H1 (cell line): ENCODE data around the gene LAMA3. TPM values are rescaled to one million over a fixed set of nuclear protein-coding genes. Genes with fewer than 3 reads are reported as not detected.

Experiments
- CTCF ChIA-PET: fragments of 300-600 bp; sonication (Branson Sonifier 250); formaldehyde crosslinking; loops from one replicate; lab custom pipeline; 2021; ENCODE audit not compliant: partially characterized antibody; lab: Charles Lee
- POLR2A ChIA-PET: fragments of 300-600 bp; sonication (Branson Sonifier 250); formaldehyde crosslinking; loops from one replicate; lab custom pipeline; 2021; ENCODE audit warnings: inconsistent platforms; ENCODE audit not compliant: partially characterized antibody; lab: Charles Lee
- DNase-seq, 2 experiments: peaks; one replicate each; pipeline versions ENCODE4 v3.0.0 to v3.0.0-alpha.2; 2010 to 2022; ENCODE audit warnings: low spot score in 2 of 2, low read depth in 1 of 2, mixed read lengths in 1 of 2
- FAIRE-seq: peaks from 2 replicates; lab custom pipeline; 2011; peaks lifted over from hg19 to GRCh38; lab: Jason Lieb, UNC
- H2AFZ ChIP-seq: 2 replicates; pipeline ENCODE4 v1.8.1; 2012; ENCODE audit warnings: low read length, inconsistent platforms
- H2AK5ac ChIP-seq: 2 replicates; pipeline ENCODE4 v1.6.1; 2013; ENCODE audit warnings: low read depth, low read length
- H2BK120ac ChIP-seq: replicated peaks from 2 replicates; pipeline ENCODE3; 2013; ENCODE audit warnings: low read depth, low read length, inconsistent platforms
- H2BK12ac ChIP-seq: 2 replicates; pipeline ENCODE4 v1.6.1; 2013; ENCODE audit warnings: low read depth, low read length
- H2BK15ac ChIP-seq: 2 replicates; pipeline ENCODE4 v1.6.1; 2013; ENCODE audit warnings: low read length
- H2BK20ac ChIP-seq: 2 replicates; pipeline ENCODE4 v1.6.1; 2013; ENCODE audit warnings: low read length
- H2BK5ac ChIP-seq: 2 replicates; pipeline ENCODE4 v1.6.1; 2013; ENCODE audit warnings: low read depth, low read length
- H3K14ac ChIP-seq: 2 replicates; pipeline ENCODE4 v1.6.1; 2013; ENCODE audit warnings: inconsistent platforms; ENCODE audit not compliant: insufficient read length
- H3K18ac ChIP-seq: 2 replicates; pipeline ENCODE4 v1.6.1; 2013; ENCODE audit warnings: low read length; ENCODE audit errors: extremely low read depth
- H3K23ac ChIP-seq: 2 replicates; pipeline ENCODE4 v1.6.1; 2013; ENCODE audit warnings: inconsistent platforms; ENCODE audit not compliant: insufficient read length
- H3K23me2 ChIP-seq: 2 replicates; pipeline ENCODE4 v1.6.1; 2013; ENCODE audit warnings: low read depth, low read length
- H3K27ac ChIP-seq: 2 replicates; pipeline ENCODE4 v1.6.1; 2011; ENCODE audit warnings: low read depth, low read length, inconsistent platforms
- H3K27me3 ChIP-seq, 4 experiments: replicated peaks in 1 of 4; 1 replicate in 1 of 4; 2 replicates in 3 of 4; pipeline versions ENCODE4 v1.6.1 to v1.8.1; 2011 to 2013; ENCODE audit warnings: low read length in 3 of 4, mild to moderate bottlenecking in 3 of 4, inconsistent platforms in 2 of 4, mixed read lengths in 2 of 4, moderate library complexity in 1 of 4; ENCODE audit not compliant: control insufficient read depth in 3 of 4, insufficient read depth in 3 of 4; ENCODE audit errors: extremely low read depth in 1 of 4
- H3K36me3 ChIP-seq, 4 experiments: 2 replicates each; pipeline versions ENCODE4 v1.6.1 to v1.8.1; 2011 to 2013; ENCODE audit warnings: mild to moderate bottlenecking in 4 of 4, low read length in 3 of 4, moderate library complexity in 2 of 4, control low read depth in 1 of 4, inconsistent platforms in 1 of 4; ENCODE audit not compliant: insufficient read depth in 4 of 4, control insufficient read depth in 2 of 4
- H3K4ac ChIP-seq: replicated peaks from 2 replicates; pipeline ENCODE3; 2013; ENCODE audit warnings: low read length, low read depth, mixed read lengths, inconsistent platforms; ENCODE audit not compliant: insufficient read length
- H3K4me1 ChIP-seq, 4 experiments: replicated peaks in 1 of 4; 1 replicate in 1 of 4; 2 replicates in 3 of 4; pipeline versions ENCODE4 v1.6.1 to v1.8.1; 2011 to 2013; ENCODE audit warnings: low read length in 3 of 4, inconsistent platforms in 2 of 4, mixed read lengths in 1 of 4; ENCODE audit not compliant: insufficient read depth in 4 of 4, control insufficient read depth in 3 of 4
- H3K4me2 ChIP-seq, 2 experiments: 2 replicates each; pipeline versions ENCODE4 v1.6.1 to v1.8.1; 2011 to 2013; ENCODE audit warnings: low read depth in 2 of 2, low read length in 2 of 2, control low read depth in 1 of 2, inconsistent platforms in 1 of 2, mild to moderate bottlenecking in 1 of 2; ENCODE audit not compliant: insufficient read depth in 1 of 2
- H3K4me3 ChIP-seq, 4 experiments: fragments of 200-600, 300-600 bp in 1 of 4; sonication (generic), shearing (Covaris generic), sonication (Bioruptor Twin) in 1 of 4; 2 replicates each; pipeline versions ENCODE4 v1.5.1 to v1.8.1; 2011 to 2016; ENCODE audit warnings: low read length in 4 of 4, low read depth in 3 of 4, control low read depth in 2 of 4, inconsistent platforms in 2 of 4, mild to moderate bottlenecking in 2 of 4, mixed read lengths in 1 of 4, moderate library complexity in 1 of 4; ENCODE audit not compliant: insufficient read depth in 2 of 4; ENCODE audit errors: extremely low read depth in 1 of 4
- H3K56ac ChIP-seq: replicated peaks from 2 replicates; pipeline ENCODE3; 2013; ENCODE audit warnings: low read depth, mild to moderate bottlenecking, mixed read lengths, low read length, inconsistent platforms; ENCODE audit not compliant: insufficient read length
- H3K79me1 ChIP-seq: 2 replicates; pipeline ENCODE4 v1.6.1; 2013; ENCODE audit warnings: low read depth, low read length, control low read depth
- H3K79me2 ChIP-seq, 2 experiments: 2 replicates each; pipeline versions ENCODE4 v1.6.1 to v1.8.1; 2012 to 2013; ENCODE audit warnings: low read length in 2 of 2, mild to moderate bottlenecking in 2 of 2, inconsistent platforms in 1 of 2; ENCODE audit not compliant: insufficient read depth in 2 of 2, control insufficient read depth in 1 of 2
- H3K9ac ChIP-seq, 4 experiments: replicated peaks in 1 of 4; 1 replicate in 1 of 4; 2 replicates in 3 of 4; pipeline versions ENCODE4 v1.6.1 to v1.8.1; 2011 to 2013; ENCODE audit warnings: low read depth in 3 of 4, low read length in 3 of 4, control low read depth in 2 of 4, mild to moderate bottlenecking in 2 of 4, moderate library complexity in 2 of 4, inconsistent platforms in 1 of 4; ENCODE audit errors: extremely low read depth in 1 of 4
- H3K9me3 ChIP-seq, 2 experiments: 2 replicates each; pipeline versions ENCODE4 v1.6.1 to v1.8.1; 2012 to 2013; ENCODE audit warnings: mild to moderate bottlenecking in 2 of 2, moderate library complexity in 2 of 2, control low read depth in 1 of 2, inconsistent platforms in 1 of 2, low read depth in 1 of 2, low read length in 1 of 2, mixed read lengths in 1 of 2; ENCODE audit not compliant: insufficient read depth in 2 of 2
- H4K20me1 ChIP-seq, 2 experiments: replicated peaks in 1 of 2; 2 replicates each; pipeline versions ENCODE3 to v1.8.1; 2011 to 2013; ENCODE audit warnings: inconsistent platforms in 2 of 2, low read length in 2 of 2, mild to moderate bottlenecking in 1 of 2; ENCODE audit not compliant: insufficient read depth in 2 of 2, control insufficient read depth in 1 of 2
- H4K5ac ChIP-seq: 2 replicates; pipeline ENCODE4 v1.6.1; 2013; ENCODE audit warnings: low read length, low read depth, mixed read lengths, inconsistent platforms; ENCODE audit not compliant: insufficient read length
- H4K8ac ChIP-seq: 2 replicates; pipeline ENCODE4 v1.8.0; 2013; ENCODE audit warnings: mild to moderate bottlenecking, moderate library complexity, low read length, inconsistent platforms; ENCODE audit not compliant: insufficient read depth; ENCODE audit errors: extremely low read depth
- H4K91ac ChIP-seq: replicated peaks from 2 replicates; pipeline ENCODE3; 2013; ENCODE audit warnings: low read length, mixed read lengths, inconsistent platforms; ENCODE audit not compliant: insufficient read length
- BACH1 ChIP-seq: IDR thresholded peaks from 2 replicates; pipeline ENCODE4 v1.6.1; 2012; ENCODE audit warnings: low read length, improper control_type of control experiment
- CTBP2 ChIP-seq: IDR thresholded peaks from 2 replicates; pipeline ENCODE4 v1.7.0; 2011; ENCODE audit warnings: borderline replicate concordance, mild to moderate bottlenecking, moderate library complexity, mixed read lengths, low read length; ENCODE audit not compliant: insufficient read depth, insufficient read length
- EZH2 ChIP-seq: fragments of 200-600 bp; sonication (generic); IDR thresholded peaks from 2 replicates; pipeline ENCODE4 v1.7.1; 2012; ENCODE audit warnings: low read depth, mild to moderate bottlenecking, moderate library complexity, low read length, inconsistent platforms; ENCODE audit not compliant: severe bottlenecking
- GABPA ChIP-seq: IDR thresholded peaks from 2 replicates; pipeline ENCODE4 v1.6.1; 2011; ENCODE audit warnings: mild to moderate bottlenecking, low read length, moderate library complexity, borderline replicate concordance; ENCODE audit not compliant: insufficient read depth
- JUND ChIP-seq: IDR thresholded peaks from 2 replicates; pipeline ENCODE4 v1.6.1; 2011; ENCODE audit warnings: mild to moderate bottlenecking, improper control_type of control experiment, low read length
- KDM5A ChIP-seq: fragments of 200-600 bp; IDR thresholded peaks from 2 replicates; pipeline ENCODE4 v1.7.1; 2012; ENCODE audit warnings: mild to moderate bottlenecking, low read length, inconsistent platforms, mixed read lengths
- POLR2A ChIP-seq, 2 experiments: IDR thresholded peaks; 1 replicate in 1 of 2; 2 replicates in 1 of 2; pipeline ENCODE4 v1.6.1; 2011; ENCODE audit warnings: low read depth in 2 of 2, low read length in 2 of 2, mild to moderate bottlenecking in 2 of 2; ENCODE audit errors: control extremely low read depth in 1 of 2
- SIRT6 ChIP-seq: IDR thresholded peaks from one replicate; pipeline ENCODE4 v1.7.1; 2012; ENCODE audit warnings: low read length, inconsistent platforms
- SP2 ChIP-seq: IDR thresholded peaks from 2 replicates; pipeline ENCODE4 v1.6.1; 2012; ENCODE audit warnings: mild to moderate bottlenecking, low read length, inconsistent platforms
- TAF7 ChIP-seq: optimal IDR thresholded peaks from 2 replicates; pipeline ENCODE3; 2011; ENCODE audit warnings: low read depth, mild to moderate bottlenecking, inconsistent platforms, low read length, moderate library complexity, borderline replicate concordance
- YY1 ChIP-seq: IDR thresholded peaks from 2 replicates; pipeline ENCODE4 v1.6.1; 2011; ENCODE audit warnings: low read depth, mild to moderate bottlenecking, low read length
- ZNF274 ChIP-seq: IDR thresholded peaks from 2 replicates; pipeline ENCODE4 v1.7.0; 2012; ENCODE audit warnings: low read length, borderline replicate concordance; ENCODE audit errors: extremely low read depth
- whole genome bisulfite sequencing, 2 experiments: shearing (Covaris generic) in 1 of 2; methylation state at CpG; one replicate each; pipeline versions ENCODE4 v1.1.6 to v1.1.7; 2013 to 2015; ENCODE audit warnings: low lambda C conversion rate in 2 of 2, mixed read lengths in 2 of 2, inconsistent platforms in 1 of 2, low coverage in 1 of 2, missing lambda C conversion rate in 1 of 2; ENCODE audit not compliant: insufficient replicate concordance in 2 of 2, insufficient coverage in 1 of 2, insufficient read length in 1 of 2; ENCODE audit errors: extremely low coverage in 1 of 2, missing lambda C conversion rate in 1 of 2; 5-methylcytosine and 5-hydroxymethylcytosine counted together
- polyA plus RNA-seq, 7 experiments: library from polyadenylated mRNA; depleted of rRNA in 3 of 7; stranded (reverse) in 5 of 7; unstranded in 2 of 7; fragments of >200 nt in 5 of 7; fragments of 200-250 nt in 2 of 7; gene quantifications; 1 replicate in 5 of 7; 2 replicates in 1 of 7; 4 replicates in 1 of 7; pipeline versions ENCODE4 v1.2.1 to v1.2.3, GENCODE V29; 2011 to 2013; ENCODE audit warnings: missing spikeins in 2 of 7, mixed read lengths in 2 of 7
- total RNA-seq: library from RNA; stranded (reverse); fragmentation: NEBNext Ultra II Directional; extraction: Animal tissue kit (Norgen Biotek cat#: 25700); gene quantifications from 2 replicates; pipeline ENCODE4 v1.2.1, GENCODE V29; 2021
- TF ChIP-seq, protein P1 (sequence below): IDR thresholded peaks from 2 replicates; pipeline ENCODE4 v1.6.1; 2012; ENCODE audit warnings: low read length, inconsistent platforms

Gene LAMA3
- total and polyA plus RNA-seq, 2 of the 8 experiments (the other 6 are each of a cell fraction or from before 2014, with no cell fraction given) = 0.76 to 5.0 TPM

DNA sequence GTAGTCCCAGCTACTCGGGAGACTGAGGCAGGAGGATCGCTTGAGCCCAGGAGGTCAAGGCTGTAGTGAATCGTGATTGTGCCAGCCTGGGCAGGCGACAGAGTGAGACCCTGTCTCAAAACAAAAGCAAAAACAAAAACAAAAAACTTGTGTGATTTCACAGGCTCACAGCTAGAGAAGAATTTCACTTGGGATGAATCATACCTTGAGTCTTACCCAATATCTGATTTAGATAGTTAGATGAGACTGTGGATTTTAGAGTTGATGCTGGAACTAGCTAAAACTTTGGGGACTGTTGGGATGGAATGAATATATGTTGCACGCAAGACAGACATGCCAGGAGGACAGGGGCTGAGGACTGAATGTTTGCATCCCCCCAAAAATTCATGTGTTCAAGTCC is 31.0 kb upstream of the LAMA3 start:
- no peak for FAIRE-seq
- H3K4me1 ChIP-seq = peaks cover 0 to 13% (median 7%) of the 10 kb centered on the region in 4 experiments; a peak in 4 of 7 replicates
- no peak overlapping the region for H3K4me2 ChIP-seq
- no peak overlapping the region for H3K23ac ChIP-seq
- H3K4ac ChIP-seq = no peak overlapping the region
- H2BK12ac ChIP-seq = no peak overlapping the region
- peaks cover 10% of the 10 kb centered on the region for H3K23me2 ChIP-seq
- no peak overlapping the region for H4K8ac ChIP-seq
- no peak overlapping the region for H4K5ac ChIP-seq
- H3K27ac ChIP-seq = no peak overlapping the region
- no peak overlapping the region for H2AK5ac ChIP-seq
- no peaks in the 10 kb centered on the region for H3K9me3 ChIP-seq
- ChIA-PET POLR2A (no interaction called here), CTCF (interaction anchor here (0.6 kb wide), 1 partner anchor 712 kb away, joined by 3 read pairs; no protein-coding TSS in a partner anchor)
- no peak overlapping the region for H3K9ac ChIP-seq
- no peak overlapping the region for H2BK5ac ChIP-seq
- H4K20me1 ChIP-seq = peaks cover 0 to 2% of the 10 kb centered on the region in 2 experiments
- no peak overlapping the region for H3K4me3 ChIP-seq
- H2BK15ac ChIP-seq = no peak overlapping the region
- no peak overlapping the region for H2AFZ ChIP-seq
- TF ChIP-seq CTBP2 = no peak
- no peak for TF ChIP-seq POLR2A (IDR thresholded peaks at IDR 0.05; ENCODE audit: control extremely low read depth in 1 of 2, low read depth in 2 of 2, low read length in 2 of 2)
- no peak for TF ChIP-seq JUND
- TF ChIP-seq KDM5A = no peak
- no peak for TF ChIP-seq YY1
- TF ChIP-seq BACH1 = no peak
- no peak for TF ChIP-seq TAF7
- TF ChIP-seq ZNF274 = no peak
- TF ChIP-seq SIRT6 = no peak
- no peak for TF ChIP-seq SP2
- no peak for TF ChIP-seq GABPA
- no peak for TF ChIP-seq EZH2
- TF ChIP-seq, protein P1, sequence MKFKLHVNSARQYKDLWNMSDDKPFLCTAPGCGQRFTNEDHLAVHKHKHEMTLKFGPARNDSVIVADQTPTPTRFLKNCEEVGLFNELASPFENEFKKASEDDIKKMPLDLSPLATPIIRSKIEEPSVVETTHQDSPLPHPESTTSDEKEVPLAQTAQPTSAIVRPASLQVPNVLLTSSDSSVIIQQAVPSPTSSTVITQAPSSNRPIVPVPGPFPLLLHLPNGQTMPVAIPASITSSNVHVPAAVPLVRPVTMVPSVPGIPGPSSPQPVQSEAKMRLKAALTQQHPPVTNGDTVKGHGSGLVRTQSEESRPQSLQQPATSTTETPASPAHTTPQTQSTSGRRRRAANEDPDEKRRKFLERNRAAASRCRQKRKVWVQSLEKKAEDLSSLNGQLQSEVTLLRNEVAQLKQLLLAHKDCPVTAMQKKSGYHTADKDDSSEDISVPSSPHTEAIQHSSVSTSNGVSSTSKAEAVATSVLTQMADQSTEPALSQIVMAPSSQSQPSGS = no peak
- no peak overlapping the region for H3K14ac ChIP-seq
- H3K27me3 ChIP-seq = peaks cover 0 to 8% (median 6%) of the 10 kb centered on the region in 4 experiments; a peak in 5 of 7 replicates
- H3K36me3 ChIP-seq = no peaks in the 10 kb centered on the region
- H2BK120ac ChIP-seq = no peak overlapping the region
- H3K56ac ChIP-seq = no peak overlapping the region
- H3K79me2 ChIP-seq = peaks cover 0 to 5% of the 10 kb centered on the region in 2 experiments; a peak in 2 of 4 replicates
- H3K18ac ChIP-seq = no peak overlapping the region
- no peaks in the 10 kb centered on the region for H3K79me1 ChIP-seq
- WGBS, 2 experiments = 87% methylated on average over 5 of the region's 5 CpGs; no CpG with 5 or more reads in 1 of the 2 experiments
- H4K91ac ChIP-seq = no peak overlapping the region
- no peak overlapping the region for H2BK20ac ChIP-seq
- DNase-seq = no peak
